ENCODE results near the gene CDC42BPA. TPM values are rescaled to one million over a fixed set of nuclear protein-coding genes. Genes with fewer than 3 reads are reported as not detected.

Gene CDC42BPA
- total RNA-seq, 2 donors from 2014 or later = 0.87 to 7.3 TPM

DNA sequence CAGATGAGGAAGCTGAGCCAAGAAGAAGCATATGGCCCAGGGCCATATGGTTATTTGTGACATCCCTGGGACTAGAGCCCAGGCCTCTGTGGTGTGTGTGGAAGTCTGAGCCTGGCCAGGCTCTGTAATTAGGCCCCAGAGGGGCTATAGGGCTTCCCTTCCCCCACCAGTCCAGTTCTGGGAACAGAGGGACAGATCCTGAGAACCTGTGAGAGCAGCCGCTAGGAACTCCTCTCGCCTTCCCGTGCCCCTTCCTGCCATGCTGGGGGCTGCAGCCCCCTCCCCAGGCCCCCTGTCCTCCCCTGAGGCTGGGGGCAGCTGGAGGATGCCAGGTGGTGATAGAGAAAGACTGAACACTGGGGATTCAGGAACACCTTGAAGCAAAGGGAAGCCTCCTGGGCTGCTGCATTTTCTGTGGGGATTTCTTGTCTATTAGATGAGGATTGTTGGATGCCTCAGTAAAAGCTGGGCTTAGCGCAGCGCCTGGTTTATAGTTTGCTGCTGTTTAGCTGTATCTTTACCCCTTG is 344.9 kb downstream of the CDC42BPA start:
- ATAC-seq (no peak), DNase-seq (ENCODE audit: low spot score in 2 of 2) (no peak)
- Mint-ChIP-seq H3K9me3 (peaks cover 4 to 8% of the 10 kb centered on the region in 2 donors), H3K36me3 (peaks cover 9 to 18% of the 10 kb centered on the region in 2 donors), H3K27ac (peak overlapping the region; percentile 46 to 48)

DNA sequence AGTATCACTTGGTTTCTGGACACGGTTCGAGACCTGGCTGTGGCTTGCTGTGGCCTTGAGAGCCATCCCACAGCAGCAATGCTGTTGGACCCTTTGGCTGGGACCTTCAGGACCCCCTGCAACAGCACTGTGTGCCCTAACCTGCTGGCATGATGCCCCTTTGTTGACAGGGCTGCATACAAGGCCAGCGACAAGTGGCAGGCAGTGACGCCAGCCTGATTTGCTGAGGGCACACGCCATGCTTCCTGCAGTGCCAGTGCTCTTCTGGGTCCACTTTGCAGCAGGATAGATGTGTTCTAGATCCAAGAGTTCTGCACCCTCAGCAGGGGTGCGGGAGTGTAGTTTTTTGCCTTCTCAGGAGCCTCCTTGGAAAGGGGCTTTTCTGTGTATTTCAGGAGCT is 345.4 kb downstream of the CDC42BPA start:
- peak overlapping the region; percentile 36 to 46 for H3K27ac Mint-ChIP-seq
- peaks cover 9 to 18% of the 10 kb centered on the region in 2 donors for H3K36me3 Mint-ChIP-seq
- peaks cover 4 to 8% of the 10 kb centered on the region in 2 donors for H3K9me3 Mint-ChIP-seq
- ATAC-seq = no peak
- DNase-seq (ENCODE audit: low spot score in 2 of 2) = no peak

DNA sequence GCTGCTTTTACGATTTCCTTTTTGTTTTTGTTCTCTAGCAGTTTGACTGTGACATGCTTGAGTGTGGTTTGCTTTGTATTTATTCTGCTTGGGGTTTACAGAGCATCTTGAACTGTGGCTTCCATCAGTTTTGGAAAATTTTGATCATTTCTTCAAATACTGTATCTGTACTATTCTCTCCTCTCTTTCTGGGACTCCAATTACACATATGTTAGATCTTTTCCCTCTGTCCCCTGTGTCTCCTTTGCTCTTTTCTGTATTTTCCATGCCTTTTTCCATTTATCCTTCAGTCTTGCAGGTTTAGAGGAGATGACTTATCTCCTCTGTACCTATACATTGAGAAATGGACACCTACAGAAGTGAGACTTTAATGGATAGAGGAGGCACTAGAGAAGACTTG is 346.5 kb downstream of the CDC42BPA start:
- no peak for ATAC-seq
- peaks cover 9 to 22% of the 10 kb centered on the region in 2 donors for H3K36me3 Mint-ChIP-seq

DNA sequence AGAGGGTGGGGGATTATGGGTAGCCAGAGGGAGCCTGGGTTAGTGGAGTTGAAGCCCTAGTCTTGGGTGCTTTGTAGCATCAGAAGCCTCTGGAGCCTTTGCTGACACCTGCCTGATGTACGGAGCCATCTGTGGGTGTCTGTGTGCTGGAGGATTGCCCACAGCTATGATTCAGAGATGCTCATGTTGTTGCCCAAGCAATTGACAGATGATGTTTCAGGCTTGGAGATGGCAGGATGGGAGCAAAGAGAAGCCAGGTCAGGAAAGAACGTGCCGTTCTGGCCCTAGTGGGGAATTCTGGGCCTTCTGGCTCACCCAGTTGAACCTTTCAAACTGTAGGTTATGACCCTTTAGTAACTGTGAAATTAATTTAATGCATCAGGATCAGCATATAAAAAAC is 350.6 kb downstream of the CDC42BPA start:
- Mint-ChIP-seq H3K27ac (no peak overlapping the region), H3K36me3 (peaks cover 9 to 22% of the 10 kb centered on the region in 2 donors), H3K9me3 (peaks cover 4 to 8% of the 10 kb centered on the region in 2 donors)
- ATAC-seq = no peak
- no peak for DNase-seq (ENCODE audit: low spot score in 2 of 2)

More for the DNA sequence above, 346.5 kb downstream of the CDC42BPA start:
- Mint-ChIP-seq H3K27ac (peak overlapping the region in 1 of 2 donors; percentile 5), H3K9me3 (peaks cover 4 to 8% of the 10 kb centered on the region in 2 donors)
- no peak for DNase-seq (ENCODE audit: low spot score in 2 of 2)

DNA sequence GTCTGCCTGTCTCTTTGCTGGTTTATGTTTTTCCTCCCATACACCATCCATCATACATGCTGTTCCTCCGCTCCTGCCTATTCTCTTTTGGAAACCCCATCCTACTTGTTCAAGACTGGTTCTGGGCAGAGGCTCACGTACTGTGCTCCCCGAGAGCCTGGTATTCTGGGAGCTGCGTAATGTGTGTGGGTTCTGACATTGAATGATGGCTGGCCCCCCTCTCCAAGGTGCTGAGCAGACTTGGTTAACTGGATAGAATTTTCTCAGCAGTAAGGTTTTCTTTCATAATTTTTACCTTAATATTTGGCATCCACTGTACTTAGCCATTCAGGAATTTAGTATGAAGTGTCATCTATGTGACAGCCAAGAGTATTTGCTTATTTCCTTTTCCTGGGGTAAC is 351.6 kb downstream of the CDC42BPA start:
- Mint-ChIP-seq H3K27ac (no peak overlapping the region), H3K9me3 (peaks cover 2% of the 10 kb centered on the region in 2 donors), H3K36me3 (peaks cover 3 to 18% of the 10 kb centered on the region in 2 donors)
- ATAC-seq (no peak), DNase-seq (ENCODE audit: low spot score in 2 of 2) (no peak)

DNA sequence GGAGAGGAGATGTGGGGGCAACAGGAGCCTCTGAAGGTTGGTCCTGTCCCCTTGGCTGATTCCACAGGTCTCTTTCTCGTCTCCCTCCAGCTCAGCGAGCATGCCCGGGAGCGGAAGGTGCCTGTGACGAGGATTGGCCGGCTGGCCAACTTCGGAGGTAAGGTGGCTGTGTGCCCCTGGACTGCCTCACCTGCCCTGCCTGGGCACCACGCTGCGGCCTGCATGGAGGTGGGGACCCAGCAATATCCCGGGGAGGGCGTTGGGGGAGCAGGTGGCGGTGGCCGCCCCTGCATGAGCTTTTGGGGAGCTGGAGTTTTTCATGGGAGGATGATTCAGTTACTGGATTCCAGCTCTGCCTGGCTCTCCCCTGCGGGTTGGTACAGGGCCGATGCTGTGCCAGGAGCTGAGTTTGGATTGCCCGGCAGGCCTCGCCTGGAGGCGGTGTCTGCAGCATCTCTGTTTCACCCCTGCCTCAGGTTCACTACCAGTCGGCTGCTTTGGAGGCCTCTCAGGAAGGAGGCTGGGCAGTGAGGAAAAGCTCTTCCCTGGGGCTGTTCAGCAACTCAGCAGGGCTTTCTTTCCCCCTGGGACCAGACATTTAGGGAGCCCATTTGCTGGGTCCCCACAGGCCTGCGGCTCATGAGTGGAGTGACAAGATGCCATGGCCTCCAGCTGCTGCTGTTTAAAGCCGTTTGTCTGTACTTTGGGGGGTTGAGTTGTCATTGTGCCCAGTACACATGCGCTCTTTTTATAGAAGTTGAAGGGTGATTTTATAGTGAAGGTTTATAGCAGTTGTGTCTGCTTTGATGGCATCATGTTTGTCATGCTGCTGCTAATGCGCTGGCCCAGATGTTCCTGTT is 352.5 kb downstream of the CDC42BPA start:
- Mint-ChIP-seq H3K27ac (peak overlapping the region in 1 of 2 donors; percentile 88), H3K36me3 (peaks cover 0 to 15% of the 10 kb centered on the region in 2 donors), H3K9me3 (no peaks in the 10 kb centered on the region)
- ATAC-seq (no peak), DNase-seq (ENCODE audit: low spot score in 2 of 2) (no peak)

DNA sequence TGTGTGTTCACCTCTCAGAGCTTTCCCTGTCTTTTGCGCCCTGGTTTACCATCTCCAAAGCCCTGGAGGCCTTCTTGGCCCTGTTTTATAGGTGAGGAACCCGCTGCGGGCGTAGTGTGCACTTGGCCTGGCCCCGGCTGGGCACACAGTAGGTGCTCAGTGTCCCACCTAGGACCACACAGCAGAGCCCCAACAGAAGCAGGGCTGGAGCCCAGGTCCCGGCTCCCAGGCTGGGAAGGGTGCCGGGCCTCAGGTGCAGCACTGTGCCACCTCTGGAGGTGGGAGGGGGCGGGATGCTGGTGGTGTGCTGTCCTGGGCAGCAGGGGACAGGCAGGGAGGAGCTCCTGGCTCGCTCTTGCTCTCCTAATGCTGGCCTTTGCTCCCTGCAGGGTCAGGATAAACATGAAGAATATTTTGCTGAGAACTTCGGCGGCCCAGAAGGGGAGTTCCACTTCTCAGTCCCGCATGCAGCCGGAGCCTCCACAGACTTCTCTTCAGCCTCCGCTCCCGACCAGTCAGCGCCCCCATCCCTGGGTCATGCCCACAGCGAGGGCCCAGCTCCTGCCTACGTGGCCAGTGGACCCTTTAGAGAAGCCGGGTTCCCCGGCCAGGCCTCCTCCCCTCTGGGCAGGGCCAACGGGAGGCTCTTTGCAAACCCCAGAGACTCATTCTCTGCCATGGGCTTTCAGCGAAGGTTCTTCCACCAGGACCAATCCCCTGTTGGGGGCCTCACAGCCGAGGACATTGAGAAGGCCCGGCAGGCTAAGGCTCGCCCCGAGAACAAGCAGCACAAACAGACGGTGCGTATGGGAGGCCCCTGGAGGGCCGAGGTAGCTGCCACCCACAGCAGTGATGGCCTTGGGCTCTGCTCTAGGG is 353.4 kb downstream of the CDC42BPA start:
- Mint-ChIP-seq H3K36me3 (peaks cover 0 to 12% of the 10 kb centered on the region in 2 donors), H3K27ac (peak overlapping the region in 1 of 2 donors; percentile 44), H3K9me3 (no peaks in the 10 kb centered on the region)
- ATAC-seq (no peak), DNase-seq (ENCODE audit: low spot score in 2 of 2) (no peak)

DNA sequence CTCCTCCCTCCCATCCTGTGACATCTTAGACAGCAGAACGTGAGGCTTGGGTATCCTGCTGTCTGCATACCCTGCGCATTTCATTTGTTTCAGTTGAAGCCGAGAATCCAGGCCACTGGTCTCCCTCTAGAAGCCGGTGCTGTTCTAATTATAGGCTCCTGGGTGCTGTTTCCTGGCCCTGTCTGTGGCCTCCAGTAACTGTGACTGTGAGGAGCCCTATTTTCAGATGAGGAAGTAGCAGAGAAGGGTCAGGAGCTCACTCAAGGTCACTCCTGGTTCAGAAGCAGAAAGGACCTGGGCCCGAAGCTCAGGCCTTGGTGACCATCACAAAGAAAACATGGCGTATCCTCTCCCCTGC is 354.2 kb downstream of the CDC42BPA start:
- Mint-ChIP-seq H3K27ac (peak overlapping the region; percentile 44 to 71), H3K36me3 (peaks cover 4 to 7% of the 10 kb centered on the region in 2 donors), H3K9me3 (peaks cover 0 to 6% of the 10 kb centered on the region in 2 donors)
- peak in 1 of 2 donors; percentile 24 for ATAC-seq
- DNase-seq (ENCODE audit: low spot score in 2 of 2) = no peak

DNA sequence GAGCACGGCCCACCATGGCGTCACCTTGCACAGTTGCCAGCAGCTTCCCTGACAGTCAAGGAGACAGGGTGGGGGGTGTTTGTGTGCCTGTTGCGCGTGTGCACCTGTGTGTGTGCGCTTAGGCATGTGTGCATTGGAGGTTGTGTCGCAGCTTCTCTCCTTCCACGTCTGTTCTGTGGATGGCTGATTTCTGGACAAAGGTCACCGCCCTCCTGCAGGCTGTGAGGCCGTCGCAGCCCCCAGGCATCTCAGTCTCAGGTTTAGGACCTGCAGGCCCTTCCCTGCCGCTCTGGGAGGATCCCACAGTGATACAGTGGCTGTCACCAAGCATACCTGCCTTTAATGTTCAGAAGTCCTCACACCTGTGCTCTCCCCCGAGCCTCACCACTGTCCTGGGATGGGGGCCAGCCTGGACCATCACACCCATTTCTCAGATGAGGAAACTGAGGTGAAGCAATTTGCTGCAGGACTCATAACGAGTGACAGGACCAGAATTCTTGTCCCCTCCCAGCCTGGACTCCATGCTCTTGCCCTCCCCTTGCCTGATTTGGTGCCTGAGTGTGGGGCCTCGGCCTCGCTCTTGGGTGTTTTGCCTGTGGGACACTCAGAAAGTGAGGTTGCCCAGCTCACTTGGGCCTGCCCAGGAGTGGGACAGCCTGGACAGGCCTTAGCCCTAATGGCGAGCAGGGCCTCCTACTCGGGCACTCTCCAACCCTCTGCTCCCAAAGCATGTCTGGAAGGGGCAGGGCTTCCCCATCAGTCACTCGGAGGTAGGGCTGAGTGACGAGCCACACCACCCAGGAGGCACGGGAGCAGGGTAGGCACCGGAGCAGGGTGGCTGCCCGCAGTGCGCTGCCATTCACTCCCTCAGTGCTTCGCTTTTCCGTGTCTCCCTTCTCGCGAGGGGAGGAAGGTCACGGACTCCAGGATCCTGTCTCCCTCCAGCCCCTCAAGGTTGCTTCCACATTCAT is 355.6 kb downstream of the CDC42BPA start:
- peak overlapping the region in 1 of 2 donors; percentile 71 for H3K27ac Mint-ChIP-seq

DNA sequence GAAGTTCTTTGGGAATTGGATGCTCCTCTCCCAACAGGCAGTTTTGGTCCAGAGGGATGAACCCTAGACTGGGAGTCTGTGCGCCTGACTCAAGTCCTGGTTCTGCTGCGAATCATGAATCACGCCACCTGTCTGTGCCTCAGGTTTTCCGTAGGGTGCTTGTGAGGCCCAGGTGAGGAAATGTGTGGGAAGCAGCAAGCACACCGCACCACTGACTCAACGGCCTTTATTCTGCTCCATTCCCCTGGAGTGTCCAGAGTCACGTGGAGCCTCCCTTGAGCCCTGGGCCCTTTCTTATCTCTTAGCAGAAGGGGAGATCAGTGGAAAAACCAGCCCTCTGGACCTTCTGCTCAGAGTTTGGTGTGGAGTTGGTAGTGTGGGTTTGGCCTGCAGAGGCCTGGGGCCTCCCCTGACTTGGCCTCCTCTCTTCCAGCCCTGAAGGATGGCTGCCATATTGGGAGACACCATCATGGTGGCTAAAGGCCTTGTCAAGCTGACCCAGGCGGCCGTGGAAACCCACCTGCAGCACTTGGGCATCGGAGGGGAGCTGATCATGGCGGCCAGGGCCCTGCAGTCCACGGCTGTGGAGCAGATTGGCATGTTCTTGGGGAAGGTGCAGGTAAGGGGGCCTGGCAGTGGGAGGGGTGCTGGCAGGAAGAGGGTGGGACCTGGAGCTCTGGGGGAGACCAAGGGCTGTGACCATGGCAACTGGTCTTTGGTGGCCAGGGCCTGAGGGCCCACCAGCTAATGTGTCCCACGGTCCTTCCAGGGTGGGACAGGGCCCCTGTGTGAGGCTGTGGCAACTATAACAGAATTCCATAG is 357.1 kb downstream of the CDC42BPA start:
- H3K9me3 Mint-ChIP-seq = peaks cover 0 to 11% of the 10 kb centered on the region in 2 donors
- H3K36me3 Mint-ChIP-seq = peaks cover 0 to 22% of the 10 kb centered on the region in 2 donors
- peak overlapping the region; percentile 5 to 62 for H3K27ac Mint-ChIP-seq
- ATAC-seq (peak; percentile 49 to 85), DNase-seq (ENCODE audit: low spot score in 2 of 2) (no peak)

More for the DNA sequence above, 355.6 kb downstream of the CDC42BPA start:
- DNase-seq (ENCODE audit: low spot score in 2 of 2) = no peak
- no peak for ATAC-seq
- Mint-ChIP-seq H3K36me3 (peaks cover 4 to 15% of the 10 kb centered on the region in 2 donors), H3K9me3 (peaks cover 0 to 8% of the 10 kb centered on the region in 2 donors)

DNA sequence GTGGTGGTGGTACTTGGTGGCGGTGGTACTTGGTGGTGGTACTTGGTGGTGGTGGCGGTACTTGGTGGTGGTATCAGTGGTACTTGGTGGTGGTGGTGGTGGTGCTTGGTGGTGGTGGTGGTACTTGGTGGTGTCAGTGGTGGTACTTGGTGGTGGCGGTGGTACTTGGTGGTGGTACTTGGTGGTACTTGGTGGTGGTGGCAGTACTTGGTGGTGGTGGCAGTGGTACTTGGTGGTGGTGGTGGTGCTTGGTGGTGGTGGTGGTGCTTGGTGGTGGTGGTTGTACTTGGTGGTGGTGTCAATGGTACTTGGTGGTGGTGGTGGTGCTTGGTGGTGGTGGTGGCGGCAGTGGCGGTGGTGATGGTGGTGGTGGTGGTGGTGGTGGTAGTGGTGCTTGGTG is 358.0 kb downstream of the CDC42BPA start:
- Mint-ChIP-seq H3K27ac (no peak overlapping the region), H3K9me3 (peaks cover 0 to 15% of the 10 kb centered on the region in 2 donors), H3K36me3 (peaks cover 0 to 22% of the 10 kb centered on the region in 2 donors)
- DNase-seq (ENCODE audit: low spot score in 2 of 2) (no peak), ATAC-seq (no peak)

DNA sequence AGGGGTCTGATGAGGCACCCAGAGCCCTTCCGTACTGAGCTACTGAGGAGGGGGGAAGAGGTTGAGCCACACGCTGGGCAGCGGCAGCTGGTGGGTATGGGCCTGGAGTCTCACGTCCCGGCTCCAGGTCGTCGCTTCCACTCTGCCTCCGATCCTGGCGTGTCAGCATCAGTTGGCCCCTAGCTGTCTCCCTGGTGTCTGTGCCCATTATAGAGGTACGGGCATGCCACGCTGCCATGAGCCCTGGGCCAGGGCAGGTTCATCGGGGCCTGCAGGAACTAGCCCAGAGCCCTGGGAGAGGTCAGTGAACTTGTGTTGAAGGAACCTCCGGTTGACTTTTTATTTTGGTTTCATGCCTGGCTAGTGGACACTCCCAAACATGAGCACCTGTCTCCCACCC is 360.0 kb downstream of the CDC42BPA start:
- DNase-seq (ENCODE audit: low spot score in 2 of 2) (no peak), ATAC-seq (no peak)
- peaks cover 0 to 31% of the 10 kb centered on the region in 2 donors for H3K36me3 Mint-ChIP-seq
- peaks cover 0 to 15% of the 10 kb centered on the region in 2 donors for H3K9me3 Mint-ChIP-seq
- no peak overlapping the region for H3K27ac Mint-ChIP-seq

DNA sequence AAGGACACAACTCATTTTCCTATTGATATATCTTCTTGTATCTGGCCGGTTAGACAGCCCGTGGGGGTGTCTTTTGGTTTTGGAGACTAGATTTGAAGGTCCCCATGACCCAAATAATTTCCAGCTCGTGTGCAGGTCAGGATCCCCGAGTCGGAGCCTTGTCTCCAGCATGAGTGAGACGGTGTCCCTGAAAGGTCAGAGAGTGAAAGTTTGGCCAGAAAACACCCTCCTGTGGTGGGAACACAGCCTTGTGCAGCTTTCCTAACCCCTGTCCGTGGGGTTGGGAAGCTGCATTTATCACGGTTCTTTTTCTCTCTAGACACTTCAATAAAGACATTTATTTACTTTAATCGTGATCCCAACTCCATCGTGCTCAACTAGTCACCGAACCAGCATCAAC is 360.6 kb downstream of the CDC42BPA start:
- ATAC-seq (no peak), DNase-seq (ENCODE audit: low spot score in 2 of 2) (no peak)
- H3K9me3 Mint-ChIP-seq = peaks cover 0 to 15% of the 10 kb centered on the region in 2 donors
- peaks cover 0 to 31% of the 10 kb centered on the region in 2 donors for H3K36me3 Mint-ChIP-seq
- no peak overlapping the region for H3K27ac Mint-ChIP-seq

DNA sequence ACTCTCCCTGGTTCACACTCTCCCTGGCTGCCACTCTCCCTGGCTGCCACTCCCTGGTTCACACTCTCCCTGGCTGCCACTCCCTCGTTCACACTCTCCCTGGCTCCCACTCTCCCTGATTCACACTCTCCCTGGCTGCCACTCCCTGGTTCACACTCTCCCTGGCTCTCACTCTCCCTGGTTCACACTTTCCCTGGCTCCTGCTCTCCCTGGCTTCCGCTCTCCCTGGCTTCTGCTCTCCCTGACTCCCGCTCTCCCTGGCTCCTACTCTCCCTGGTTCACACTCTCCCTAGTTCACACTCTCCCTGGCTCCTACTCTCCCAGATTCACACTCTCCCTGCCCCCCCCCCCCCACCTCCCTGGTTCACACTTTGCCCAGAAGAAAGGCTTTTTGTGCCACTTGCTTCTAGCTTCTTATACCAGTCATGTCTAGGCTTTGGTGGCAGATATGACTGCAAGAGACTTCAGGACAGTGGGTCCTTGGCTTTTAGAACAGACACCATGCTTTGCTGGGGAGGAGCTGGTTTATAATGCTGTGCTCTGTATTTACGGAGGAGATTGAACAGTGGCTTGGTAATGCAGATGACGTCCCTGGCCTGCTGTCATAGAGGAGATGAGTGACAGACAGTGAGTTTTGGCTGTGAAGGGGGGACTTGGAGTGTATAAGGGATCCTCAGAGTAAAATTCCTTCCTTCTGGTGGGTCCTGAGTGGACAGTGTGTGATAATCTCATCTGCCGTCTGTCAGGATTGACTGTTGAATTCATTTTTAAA is 361.2 kb downstream of the CDC42BPA start:
- DNase-seq (ENCODE audit: low spot score in 2 of 2) (no peak), ATAC-seq (no peak)
- H3K36me3 Mint-ChIP-seq = peaks cover 0 to 31% of the 10 kb centered on the region in 2 donors
- H3K27ac Mint-ChIP-seq = no peak overlapping the region
- H3K9me3 Mint-ChIP-seq = peaks cover 0 to 15% of the 10 kb centered on the region in 2 donors
